Measurements from ENCODE around the gene DSG4. TPM values are rescaled to one million over a fixed set of nuclear protein-coding genes. Genes with fewer than 3 reads are reported as not detected.

Gene DSG4
- total RNA-seq, 1 experiment from 2014 or later: 0.07 TPM

DNA sequence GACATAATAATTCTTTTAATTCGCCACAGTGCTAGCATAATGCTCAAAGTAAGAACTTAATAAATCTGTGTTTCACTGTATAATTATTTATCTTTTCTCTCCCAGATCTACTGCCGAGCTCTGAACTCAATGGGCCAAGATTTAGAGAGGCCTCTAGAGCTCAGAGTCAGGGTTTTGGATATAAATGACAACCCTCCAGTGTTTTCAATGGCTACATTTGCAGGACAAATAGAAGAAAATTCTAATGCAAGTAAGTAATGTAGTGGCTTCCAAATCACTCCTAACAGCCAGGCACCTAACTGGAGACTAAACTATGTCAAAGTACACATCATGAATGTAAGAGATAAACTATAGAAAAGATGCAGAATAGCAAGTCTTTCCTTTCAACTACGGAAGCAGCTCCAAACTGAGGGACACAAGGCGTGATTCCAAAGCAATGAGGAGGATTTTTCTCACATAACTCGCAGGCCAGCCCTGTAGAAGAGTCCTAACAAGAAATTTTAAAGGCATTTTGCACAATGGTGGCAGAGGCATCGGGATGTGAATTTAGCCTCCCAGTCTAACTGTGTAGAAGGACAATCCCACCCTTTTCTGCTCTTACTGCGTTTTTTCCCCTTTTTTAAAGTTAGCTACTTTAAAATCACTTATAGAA is 46.7 kb upstream of the DSG4 start:
- ATAC-seq: no peak

More for the DNA sequence above, 46.7 kb upstream of the DSG4 start:
- CTCF ChIA-PET: no interaction called here
- no peak overlapping the region for H3K4me3 ChIP-seq (replicated peaks in 1 of 2; ENCODE audit: low read depth in 1 of 2, low read length in 2 of 2)
- H3K36me3 ChIP-seq (ENCODE audit: control insufficient read depth in 1 of 2, insufficient read depth in 2 of 2, low read length in 2 of 2): no peaks in the 10 kb centered on the region
- no peak overlapping the region for H3K9ac ChIP-seq (ENCODE audit: low read length)
- TF ChIP-seq RAD21 (IDR thresholded peaks at IDR 0.05; ENCODE audit: low read depth) (no peak), CTCF (IDR thresholded peaks at IDR 0.05 in 2 of 3, conservative IDR thresholded peaks at IDR 0.05 in 1 of 3; ENCODE audit: borderline replicate concordance in 1 of 3, insufficient read depth in 1 of 3, low read depth in 2 of 3, low read length in 2 of 3) (no peak), ELF1 (IDR thresholded peaks at IDR 0.05; ENCODE audit: borderline replicate concordance, low read depth) (no peak), SIN3A (IDR thresholded peaks at IDR 0.05; ENCODE audit: low read depth) (no peak), YY1 (IDR thresholded peaks at IDR 0.05; ENCODE audit: extremely low read depth, insufficient replicate concordance, low read depth, low read length) (no peak), EZH2 (IDR thresholded peaks at IDR 0.05) (no peak)
- intact Hi-C loops (cut with micrococcal nuclease): no loop called here
- H3K79me2 ChIP-seq (ENCODE audit: insufficient read depth, low read length): no peaks in the 10 kb centered on the region
- no peaks in the 10 kb centered on the region for H3K27me3 ChIP-seq (ENCODE audit: insufficient read depth, low read length)
- no peak overlapping the region for H2AFZ ChIP-seq (ENCODE audit: low read depth, low read length, poor library complexity, severe bottlenecking)
- no peaks in the 10 kb centered on the region for H3K4me1 ChIP-seq (ENCODE audit: control insufficient read depth in 1 of 2, insufficient read depth in 2 of 2, low read length in 2 of 2)
- H3K4me2 ChIP-seq (ENCODE audit: low read length): no peak overlapping the region
- no peak for DNase-seq (ENCODE audit: low read depth, low spot score)
- no peaks in the 10 kb centered on the region for H3K9me2 ChIP-seq (ENCODE audit: insufficient read depth)
- no peak overlapping the region for H3K27ac ChIP-seq (ENCODE audit: low read depth, low read length)
- POLR2A ChIA-PET: no interaction called here
- no peaks in the 10 kb centered on the region for H3K9me3 ChIP-seq (ENCODE audit: control insufficient read depth in 1 of 2, insufficient read depth in 1 of 2, low read depth in 1 of 2, low read length in 2 of 2)
- RAD21 ChIA-PET (ENCODE audit: low non-redundant PET in 1 of 2, low total read pairs in 2 of 2, uncharacterized antibody in 2 of 2, unreplicated experiment in 2 of 2): no interaction called here
- BruUV-seq (replicated peaks): no TSS peak
- no peaks in the 10 kb centered on the region for H4K20me1 ChIP-seq (ENCODE audit: insufficient read depth)
